ENCODE results near the gene LRCH4.
A peak's percentile ranks its signal among the peaks of the same experiment; 100 is the strongest.

The LRCH4 gene

GRCh38 chr7:100585511-100586265 lies at the start of gene LRCH4:
TSS of gene LRCH4 (minus strand) at chr7:100586129. CDS start at chr7:100586100, 29 bp downstream.
- peak; percentile 32 to 56 for DNase-seq (ENCODE audit: low read depth in 2 of 2)

GRCh38 chr7:100632951-100633717 lies 47.2 kb upstream of the LRCH4 start:
- DNase-seq (ENCODE audit: low read depth in 2 of 2) = peak; percentile 27 to 56

- DNase-seq (ENCODE audit: low read depth in 2 of 2) = no peak
Measured at GRCh38 chr7:100630066-100630465, 44.1 kb upstream of the LRCH4 start.

GRCh38 chr7:100629117-100629716 lies 43.3 kb upstream of the LRCH4 start:
- DNase-seq (ENCODE audit: low read depth in 2 of 2) = no peak

- no peak for DNase-seq (ENCODE audit: low read depth in 2 of 2)
Measured at GRCh38 chr7:100627238-100627549, 41.3 kb upstream of the LRCH4 start.

GRCh38 chr7:100626530-100627237 lies 40.8 kb upstream of the LRCH4 start:
- peak; percentile 83 to 85 for DNase-seq (ENCODE audit: low read depth in 2 of 2)

GRCh38 chr7:100626055-100626454 lies 40.1 kb upstream of the LRCH4 start:
- DNase-seq (ENCODE audit: low read depth in 2 of 2) = no peak

- DNase-seq (ENCODE audit: low read depth in 2 of 2) = no peak
Measured at GRCh38 chr7:100623951-100624824, 38.3 kb upstream of the LRCH4 start.

GRCh38 chr7:100621554-100621953 lies 35.6 kb upstream of the LRCH4 start:
- no peak for DNase-seq (ENCODE audit: low read depth in 2 of 2)

- no peak for DNase-seq (ENCODE audit: low read depth in 2 of 2)
Measured at GRCh38 chr7:100620804-100621203, 34.9 kb upstream of the LRCH4 start.

- DNase-seq (ENCODE audit: low read depth in 2 of 2) = no peak
Measured at GRCh38 chr7:100620239-100620638, 34.3 kb upstream of the LRCH4 start.

- no peak for DNase-seq (ENCODE audit: low read depth in 2 of 2)
Measured at GRCh38 chr7:100614308-100614861, 28.5 kb upstream of the LRCH4 start.

GRCh38 chr7:100613412-100614175 lies 27.7 kb upstream of the LRCH4 start:
- DNase-seq (ENCODE audit: low read depth in 2 of 2) = no peak

- no peak for DNase-seq (ENCODE audit: low read depth in 2 of 2)
Measured at GRCh38 chr7:100612730-100613390, 26.9 kb upstream of the LRCH4 start.

GRCh38 chr7:100611983-100612729 lies 26.2 kb upstream of the LRCH4 start, which contains the start of gene MOSPD3:
TSS of gene MOSPD3 (plus strand) at chr7:100612540. CDS start at chr7:100612792, 252 bp downstream.
- DNase-seq (ENCODE audit: low read depth in 2 of 2) = peak; percentile 98 to 99

- DNase-seq (ENCODE audit: low read depth in 2 of 2) = no peak
Measured at GRCh38 chr7:100609958-100610357, 24.0 kb upstream of the LRCH4 start.

- no peak for DNase-seq (ENCODE audit: low read depth in 2 of 2)
Measured at GRCh38 chr7:100607111-100607510, 21.2 kb upstream of the LRCH4 start.

- no peak for DNase-seq (ENCODE audit: low read depth in 2 of 2)
Measured at GRCh38 chr7:100606313-100606712, 20.4 kb upstream of the LRCH4 start.

Measured in stimulated activated CD4-positive, alpha-beta T cell treated with anti-CD3 and anti-CD28 coated beads, Interleukin-1b, Interleukin-23, amount 100 ng/mL, for 4 hours (primary cell).